Stimulated activated CD4-positive, alpha-beta T cell treated with anti-CD3 and anti-CD28 coated beads, Interleukin-4, amount 100 ng/mL, for 1 hour (primary cell): ENCODE measurements around the gene E2F7.

Experiments used
- DNase-seq: peaks from one replicate; pipeline ENCODE4 v3.0.0-alpha.2; 2020

Gene E2F7

GRCh38 chr12:77062846-77063461 is 2.4 kb downstream of the E2F7 start:
- no peak for DNase-seq

GRCh38 chr12:77062396-77062795 is 3.0 kb downstream of the E2F7 start:
- no peak for DNase-seq

GRCh38 chr12:77060883-77061240 is 4.5 kb downstream of the E2F7 start:
- no peak for DNase-seq

DNA sequence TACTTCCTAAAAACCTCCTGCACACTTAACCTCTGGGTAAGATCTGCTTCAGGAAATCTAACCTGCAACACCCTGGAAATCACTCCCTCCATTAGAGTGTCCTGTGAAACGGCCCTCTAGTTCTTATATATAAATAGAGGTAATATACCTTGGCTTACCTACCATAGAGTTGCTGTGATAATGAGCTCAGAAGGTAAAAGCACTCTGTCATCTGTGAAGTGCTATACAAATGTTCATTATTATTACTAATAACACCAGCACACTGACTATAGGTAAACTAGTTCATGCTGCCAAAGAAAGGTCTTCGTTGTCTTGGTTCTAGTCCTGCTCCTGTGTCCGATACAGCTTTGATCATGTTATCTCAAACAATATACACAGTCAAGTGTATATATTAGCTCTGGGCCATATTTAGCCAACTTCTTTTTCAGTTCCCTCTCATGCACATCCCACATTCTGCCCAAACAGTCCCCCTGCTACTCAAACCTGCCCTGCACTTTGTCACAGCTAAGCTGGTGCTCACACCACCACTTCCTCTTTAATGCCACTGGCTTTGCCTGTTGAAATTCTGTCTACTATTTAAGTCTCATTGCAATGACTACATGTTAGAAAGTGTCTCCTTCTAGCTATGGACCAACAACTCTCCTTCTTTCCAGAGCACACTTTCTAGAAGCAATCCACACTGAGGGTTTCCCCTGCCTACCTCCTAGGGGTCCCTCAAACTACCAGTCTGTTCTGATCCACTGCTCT is 5.1 kb downstream of the E2F7 start:
- DNase-seq: no peak

DNA sequence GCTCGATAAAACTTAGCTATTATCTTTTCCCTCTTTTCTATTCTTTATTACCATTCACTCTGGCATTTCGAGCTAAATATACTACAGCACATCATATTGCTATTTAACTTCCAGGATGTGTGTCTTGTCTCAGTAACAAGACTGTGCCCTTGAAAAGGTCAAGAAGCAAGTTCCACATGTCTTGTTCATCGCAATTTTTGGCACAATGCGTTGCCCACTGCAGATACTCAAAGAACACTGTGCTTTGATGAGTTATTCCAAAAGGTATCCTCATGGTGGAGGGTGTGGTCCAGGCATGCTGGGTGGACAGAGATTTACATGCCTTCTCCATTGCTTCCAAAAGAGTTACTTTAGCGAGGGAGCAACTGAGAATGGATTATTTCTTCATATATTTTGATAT is 6.6 kb downstream of the E2F7 start:
- DNase-seq: no peak

GRCh38 chr12:77054851-77055250 is 10.5 kb downstream of the E2F7 start:
- no peak for DNase-seq

DNA sequence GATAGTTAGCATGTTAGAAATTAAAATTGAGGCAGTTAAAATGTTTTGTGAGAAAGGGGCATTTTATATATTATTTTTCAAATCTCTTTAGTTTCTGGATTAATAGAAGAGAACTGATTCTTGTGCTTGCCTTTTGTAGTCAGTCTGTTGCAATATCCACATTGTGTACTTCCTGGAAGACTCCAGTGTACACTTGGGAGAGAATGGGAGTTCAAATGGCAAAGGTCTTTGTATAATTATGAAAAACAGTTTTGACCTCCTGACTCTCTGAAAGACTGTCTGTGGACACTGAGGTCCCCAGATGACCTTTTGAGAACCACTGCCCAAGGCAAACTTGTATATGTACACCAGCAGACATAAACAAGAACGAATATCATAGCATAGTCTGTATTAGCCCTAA is 12.1 kb downstream of the E2F7 start:
- DNase-seq: no peak

- DNase-seq: no peak
Measured at GRCh38 chr12:77049767-77050353, 15.5 kb downstream of the E2F7 start.

DNA sequence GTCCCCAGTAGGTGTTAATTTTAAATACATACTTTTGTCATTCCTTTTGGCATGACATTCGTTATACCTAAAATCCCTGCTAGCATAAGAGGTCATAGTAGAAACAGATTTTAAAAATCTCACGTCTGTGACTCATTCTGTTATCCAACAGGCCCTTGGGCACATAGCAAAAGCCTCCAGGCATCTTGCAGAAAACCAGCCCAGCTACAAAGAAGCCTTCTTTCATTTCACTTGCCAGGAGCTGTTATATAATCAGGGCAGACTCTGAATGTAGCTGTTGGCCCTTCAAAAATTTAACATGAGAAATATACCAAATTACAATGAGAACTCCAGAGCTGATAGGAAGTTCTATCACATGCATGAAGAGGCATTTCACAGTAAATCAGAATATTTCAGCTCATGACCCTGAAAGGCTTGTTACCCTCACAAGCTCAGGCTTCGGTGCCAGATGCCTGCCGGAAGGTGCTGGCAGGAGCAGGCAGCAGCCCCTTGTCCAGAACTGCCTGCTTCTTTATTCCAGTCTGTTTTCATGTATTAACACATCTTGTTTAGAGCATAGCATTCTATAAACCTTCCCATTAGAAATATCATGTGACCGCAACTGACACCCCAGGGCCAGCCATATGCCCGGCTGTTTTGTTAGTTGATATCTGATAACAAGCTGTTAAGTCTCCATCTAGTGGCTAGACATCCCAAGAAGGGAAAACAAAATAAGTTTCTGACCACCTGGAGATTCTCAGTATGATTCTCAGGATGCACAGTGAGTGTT is 17.8 kb downstream of the E2F7 start:
- no peak for DNase-seq

DNA sequence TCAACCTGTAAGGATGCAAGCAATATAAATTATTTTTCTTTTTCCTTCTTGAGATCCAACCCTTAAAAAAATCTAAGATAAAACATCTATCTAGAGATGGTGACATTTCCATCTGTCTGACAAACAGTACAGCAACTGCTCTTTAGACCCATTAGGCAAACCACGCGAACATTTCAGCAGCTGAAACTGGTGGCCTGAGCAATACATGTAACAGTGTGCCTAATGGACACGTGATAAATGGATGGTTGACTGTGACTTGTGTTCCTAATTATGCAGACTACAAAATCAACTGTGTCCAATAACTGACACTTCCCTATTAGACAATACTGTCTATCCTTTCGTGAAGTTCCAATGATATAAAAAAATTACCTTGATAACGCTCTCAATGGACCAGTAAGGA is 18.9 kb downstream of the E2F7 start:
- no peak for DNase-seq

- no peak for DNase-seq
Measured at GRCh38 chr12:77045183-77045582, 20.2 kb downstream of the E2F7 start.

DNA sequence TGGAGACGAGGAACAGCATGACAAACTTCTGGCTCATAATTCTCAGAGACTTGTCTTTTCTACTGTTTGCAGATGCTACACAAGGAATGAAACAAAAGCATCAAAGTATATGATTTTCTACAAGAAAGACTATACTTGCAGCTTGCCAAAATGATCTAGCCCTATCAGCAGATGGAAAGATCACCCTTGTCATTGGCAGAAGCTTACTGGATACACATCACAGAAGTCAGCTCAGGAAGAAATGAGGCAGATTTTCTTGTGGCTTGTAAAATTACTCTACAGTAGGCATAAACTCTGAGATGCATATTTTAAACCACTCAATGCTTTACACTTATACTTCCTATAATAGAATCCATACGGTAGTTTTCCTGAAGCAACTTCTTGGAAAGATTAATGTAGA is 20.6 kb downstream of the E2F7 start:
- DNase-seq: no peak

GRCh38 chr12:77042833-77043232 is 22.5 kb downstream of the E2F7 start:
- no peak for DNase-seq

- no peak for DNase-seq
Measured at GRCh38 chr12:77040231-77040630, 25.1 kb downstream of the E2F7 start.

DNA sequence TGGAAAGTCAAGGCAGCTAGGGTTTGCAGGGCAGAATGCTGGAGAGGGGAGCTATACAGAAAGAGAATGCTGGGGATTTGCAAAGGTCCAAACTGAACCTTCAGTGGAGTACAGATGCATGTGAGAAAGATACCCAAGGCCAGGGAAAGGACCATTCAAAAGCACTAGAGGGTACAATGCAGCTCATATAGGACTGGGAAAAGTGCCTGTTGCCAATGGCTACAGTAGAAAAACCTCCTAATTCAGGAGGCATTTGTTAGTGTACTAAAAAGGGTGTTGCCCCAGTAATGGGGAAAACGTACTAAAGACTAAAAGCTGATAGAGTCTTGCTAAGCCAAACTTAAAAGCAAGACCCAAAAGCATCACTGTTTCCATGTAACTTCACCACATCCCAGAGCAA is 30.1 kb downstream of the E2F7 start:
- no peak for DNase-seq

DNA sequence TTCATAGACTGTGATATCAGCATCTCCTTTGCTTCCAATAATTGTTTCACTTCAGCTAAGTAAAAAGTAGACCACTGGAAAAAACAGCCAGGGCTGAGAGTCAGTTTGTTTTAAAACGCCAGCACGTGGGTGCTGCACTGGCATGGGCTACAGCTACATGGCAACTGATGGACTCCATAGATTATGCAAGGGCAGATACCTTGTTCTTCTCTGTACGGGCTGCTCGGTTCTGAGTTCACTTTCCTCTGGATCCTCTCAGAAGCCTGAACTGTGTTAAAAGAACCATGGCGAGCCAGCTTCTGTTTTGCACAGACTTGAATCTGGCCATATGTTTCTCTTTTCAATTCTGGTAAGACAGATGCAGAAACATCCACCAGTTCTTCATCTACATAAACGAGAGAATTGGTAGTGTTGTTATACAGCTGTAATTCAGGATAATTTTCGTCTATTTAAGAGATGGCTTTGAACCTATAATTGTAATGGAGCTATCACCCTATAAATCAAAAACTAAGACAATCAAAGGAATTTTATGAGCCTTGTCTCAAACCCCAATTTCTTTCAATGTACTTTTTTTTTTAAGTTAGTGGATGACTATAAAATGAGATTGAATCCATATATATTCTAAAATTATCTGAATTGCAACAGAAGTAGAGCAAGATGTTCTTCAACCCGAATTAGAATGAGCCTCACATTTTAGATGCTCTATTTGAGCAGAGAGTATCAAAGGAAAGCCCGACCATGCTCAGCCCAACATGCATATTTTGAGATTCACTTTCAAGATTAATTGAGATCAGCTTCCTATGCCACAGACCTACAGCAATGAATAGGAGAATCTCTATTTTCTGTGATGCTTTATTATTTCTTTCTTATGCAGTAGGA is 31.5 kb downstream of the E2F7 start:
- no peak for DNase-seq

DNA sequence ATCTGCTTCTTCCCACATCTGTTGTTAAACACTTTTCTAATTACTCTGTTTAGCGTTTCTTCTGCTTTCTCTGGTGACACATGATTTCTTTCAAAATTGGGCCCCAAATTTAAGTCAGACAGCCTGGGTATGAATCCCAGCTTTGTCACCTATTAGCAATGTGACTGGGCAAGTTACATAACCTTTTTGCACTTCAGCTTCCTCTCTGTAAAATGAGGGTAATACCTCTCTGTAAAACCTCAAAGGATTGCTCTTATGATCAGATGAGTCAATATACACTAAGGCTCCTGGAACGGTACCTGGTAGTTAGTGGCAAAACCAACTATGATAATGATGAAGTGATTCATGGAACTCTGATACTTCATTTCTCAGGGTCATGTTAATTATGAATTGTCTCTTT is 33.0 kb downstream of the E2F7 start:
- no peak for DNase-seq

- DNase-seq: no peak
Measured at GRCh38 chr12:77031745-77032144, 33.6 kb downstream of the E2F7 start.

- DNase-seq: no peak
Measured at GRCh38 chr12:77025782-77026314, 39.5 kb downstream of the E2F7 start.

GRCh38 chr12:77023501-77023900 is 41.9 kb downstream of the E2F7 start:
- DNase-seq: no peak

DNA sequence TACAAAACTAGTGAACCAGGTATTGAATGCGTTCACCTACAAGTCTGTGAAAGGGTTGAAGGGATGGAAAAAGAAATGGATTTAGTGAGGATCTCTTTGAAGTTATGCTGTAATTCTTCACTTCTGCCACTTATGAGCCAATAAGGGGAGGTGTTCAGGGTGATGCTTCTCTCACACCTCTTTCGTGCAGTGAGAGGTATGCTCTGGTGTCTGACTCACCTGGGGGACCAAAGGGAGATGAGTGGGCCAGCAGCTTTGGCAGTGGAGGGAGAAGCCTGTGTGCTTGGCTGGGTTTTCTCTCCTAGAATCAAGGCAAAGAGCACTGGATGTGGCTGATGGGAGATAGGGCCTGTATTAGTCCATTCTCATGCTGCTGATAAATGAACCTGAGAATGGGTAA is 45.4 kb downstream of the E2F7 start:
- DNase-seq: no peak

DNA sequence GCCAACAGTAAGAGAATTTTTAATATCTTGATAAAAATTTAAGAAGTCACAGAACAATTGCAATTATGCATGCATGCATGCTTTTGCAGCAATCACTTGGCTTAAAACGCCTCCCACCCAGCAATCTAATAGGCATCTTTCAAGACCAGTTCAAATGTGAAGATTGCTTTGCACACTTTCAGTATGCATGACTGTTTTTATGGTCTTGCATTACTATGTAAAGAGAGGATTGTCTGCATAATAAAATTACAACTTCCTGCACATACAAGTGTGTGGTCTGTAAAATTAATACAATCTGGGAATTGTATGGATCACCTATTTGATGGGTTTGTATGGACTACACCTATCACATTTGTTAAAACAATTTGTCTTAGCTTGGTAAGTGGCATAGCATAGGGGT is 48.8 kb downstream of the E2F7 start:
- no peak for DNase-seq

DNA sequence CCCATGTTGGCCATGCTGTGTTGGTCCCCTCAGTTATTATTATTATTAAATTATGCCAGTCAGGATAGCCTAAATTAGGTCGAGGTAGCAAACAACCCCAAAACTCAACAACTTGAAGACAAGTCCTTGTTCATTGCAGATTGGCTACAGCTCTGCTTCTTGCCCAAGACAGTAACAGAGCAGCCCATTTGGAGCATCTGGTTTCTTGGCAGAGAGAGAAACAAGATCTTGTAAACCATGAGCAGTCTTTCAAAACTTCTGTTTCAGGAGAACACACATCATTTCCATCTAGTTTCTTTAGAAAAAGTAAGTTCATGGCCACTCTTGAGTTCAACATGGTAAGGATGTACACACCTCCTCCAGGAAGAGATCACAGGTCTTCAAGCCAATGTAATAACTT is 52.3 kb downstream of the E2F7 start:
- no peak for DNase-seq
